NCI-H82 (cell line): ENCODE results near the gene BCAS3.
"Not testable (repeated sequence)": the region's sequence is repeated elsewhere in the genome, so short reads cannot be mapped to it uniquely, and the experiment has no call there.

ENCODE experiments used
- DNase-seq: peaks from one replicate; lab custom pipeline; 2025; lab: John Stamatoyannopoulos, UW

The BCAS3 gene

DNA sequence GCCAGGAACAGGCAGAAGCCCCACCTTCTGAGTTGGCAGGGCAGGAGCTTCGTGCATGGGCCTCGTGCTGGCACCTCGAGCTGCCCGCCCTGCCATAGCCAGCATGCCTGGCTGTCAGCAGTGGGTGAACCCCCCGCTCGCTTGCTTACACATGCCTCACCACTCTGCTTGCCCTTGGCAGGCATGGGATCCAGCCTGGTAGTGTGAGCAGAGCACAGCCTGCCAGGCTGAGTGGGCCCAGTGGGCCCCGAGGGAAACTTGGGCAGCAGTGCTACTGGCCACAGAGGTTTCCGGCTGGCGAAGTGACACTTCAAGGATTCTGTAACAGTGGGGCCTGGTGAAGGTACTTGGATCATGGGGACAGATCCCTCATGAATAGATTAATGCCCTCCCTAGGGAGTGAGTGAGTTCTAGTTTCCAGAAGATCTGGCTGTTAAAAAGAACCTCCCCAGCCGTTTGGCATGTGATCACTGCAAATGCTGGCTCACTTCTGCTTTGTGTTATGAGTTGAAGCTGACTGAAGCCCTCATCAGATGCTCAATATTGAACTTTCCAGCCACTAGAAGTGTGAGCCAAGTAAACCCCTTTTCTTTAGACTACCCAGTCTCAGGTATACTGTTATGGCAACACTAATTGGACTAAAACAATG is 114.7 kb downstream of the BCAS3 start:
- DNase-seq, result peak; percentile 63

GRCh38 chr17:60798576-60798975 is 120.9 kb downstream of the BCAS3 start:
- no peak for DNase-seq

- DNase-seq, result no peak
Measured at GRCh38 chr17:60802377-60802776, 124.7 kb downstream of the BCAS3 start.

- no peak for DNase-seq
Measured at GRCh38 chr17:60803059-60803458, 125.4 kb downstream of the BCAS3 start.

GRCh38 chr17:60804831-60805230 is 127.2 kb downstream of the BCAS3 start:
- no peak for DNase-seq

DNA sequence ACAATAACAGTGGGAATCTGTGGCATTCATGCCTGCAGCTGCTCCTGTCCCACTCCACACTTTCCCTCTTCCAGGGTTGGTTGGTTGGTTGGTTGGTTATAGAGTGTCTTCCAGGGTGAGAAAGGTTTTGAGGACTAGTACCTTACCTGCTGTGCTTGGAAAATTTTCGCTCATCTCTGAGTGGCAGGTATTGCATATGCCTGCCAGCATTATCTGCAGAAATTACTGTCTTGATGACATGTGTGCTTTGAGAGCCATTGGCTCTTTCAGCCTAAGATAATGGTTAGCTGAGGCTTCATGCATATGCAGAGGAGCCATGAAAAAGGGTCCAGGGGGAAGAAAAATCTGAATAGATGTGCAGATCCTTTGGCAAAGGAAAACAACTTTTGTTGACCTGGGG is 131.8 kb downstream of the BCAS3 start:
- no peak for DNase-seq

DNA sequence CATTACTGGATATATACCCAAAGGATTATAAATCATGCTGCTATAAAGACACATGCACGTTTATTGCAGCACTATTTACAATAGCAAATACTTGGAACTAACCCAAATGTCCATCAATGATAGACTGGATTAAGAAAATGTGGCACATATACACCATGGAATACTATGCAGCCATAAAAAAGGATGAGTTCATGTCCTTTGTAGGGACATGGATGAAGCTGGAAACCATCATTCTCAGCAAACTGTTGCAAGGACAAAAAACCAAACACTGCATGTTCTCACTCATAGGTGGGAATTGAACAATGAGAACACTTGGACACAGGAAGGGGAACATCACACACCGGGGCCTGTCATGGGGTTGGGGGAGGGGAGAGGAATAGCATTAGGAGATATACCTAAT is 137.3 kb downstream of the BCAS3 start:
- DNase-seq, result not testable (repeated sequence)

DNA sequence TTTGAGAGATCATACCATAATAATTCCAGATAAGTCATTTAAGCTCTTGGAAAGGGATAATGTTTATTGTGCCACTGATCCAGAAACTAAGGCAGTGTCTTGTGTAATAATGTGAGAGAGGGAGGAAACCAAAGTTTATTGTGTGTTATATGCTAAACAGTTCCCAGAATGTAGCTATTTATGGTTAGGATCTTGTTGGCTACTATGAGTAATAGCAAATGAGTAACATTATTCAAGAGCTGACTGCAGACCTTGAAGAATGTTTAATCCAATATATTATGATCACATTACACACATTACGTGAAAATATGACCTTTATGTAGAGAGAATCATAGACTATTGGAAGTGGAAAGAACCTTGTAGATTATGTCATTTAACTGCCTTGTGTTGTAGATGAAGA is 139.5 kb downstream of the BCAS3 start:
- DNase-seq, result no peak

DNA sequence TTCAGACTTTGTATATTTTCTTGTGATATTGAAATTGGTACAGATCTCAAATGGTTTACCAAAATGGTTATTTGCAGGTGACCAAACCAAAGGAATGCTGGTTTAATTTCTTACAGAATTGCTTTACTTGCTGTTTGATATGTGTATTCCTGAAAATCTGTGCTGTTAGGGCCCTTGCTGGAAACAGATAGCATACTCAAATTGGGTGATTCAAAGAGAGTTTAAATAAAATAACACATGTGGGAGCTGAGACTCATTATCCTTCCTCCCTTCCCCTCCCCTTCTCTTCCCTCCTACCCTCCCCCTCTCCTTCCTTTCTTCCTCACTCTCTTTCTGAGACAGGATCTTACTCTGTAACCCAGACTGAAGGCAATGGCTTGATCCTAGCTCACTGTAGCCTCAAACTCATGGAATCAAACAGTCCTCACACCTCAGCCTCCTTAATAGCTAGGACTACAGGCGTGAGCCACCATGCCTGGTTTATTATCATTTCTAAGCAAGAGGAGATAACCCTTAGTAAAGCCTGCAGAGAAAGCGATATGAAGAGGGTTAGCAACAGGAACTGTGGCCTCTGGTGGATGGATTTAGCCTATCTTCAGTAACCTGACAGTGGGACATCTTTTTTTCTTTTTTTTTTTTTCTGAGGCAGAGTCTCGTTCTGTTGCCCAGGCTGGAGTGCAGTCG is 141.9 kb downstream of the BCAS3 start:
- peak; percentile 36 for DNase-seq

DNA sequence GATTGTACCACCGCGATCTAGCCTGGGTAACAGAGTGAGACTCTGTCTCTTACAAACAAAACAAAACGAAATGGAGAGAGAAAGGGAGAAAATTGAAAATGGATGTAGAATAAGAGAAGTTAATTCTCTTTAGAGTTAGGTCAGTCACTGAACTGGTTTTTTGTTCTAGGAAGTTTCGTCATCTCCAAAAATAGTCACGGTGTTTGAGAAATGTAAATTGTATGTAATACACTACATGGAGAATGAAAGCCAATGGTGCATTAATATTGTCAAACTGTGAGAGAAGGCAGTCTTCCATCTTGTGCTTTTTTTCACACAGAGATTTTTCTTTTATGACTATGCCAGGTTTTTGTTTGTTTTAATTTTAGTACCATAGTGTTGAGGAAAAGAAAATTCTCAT is 145.9 kb downstream of the BCAS3 start:
- DNase-seq, result no peak

GRCh38 chr17:60825351-60825750 is 147.7 kb downstream of the BCAS3 start:
- DNase-seq, result no peak

DNA sequence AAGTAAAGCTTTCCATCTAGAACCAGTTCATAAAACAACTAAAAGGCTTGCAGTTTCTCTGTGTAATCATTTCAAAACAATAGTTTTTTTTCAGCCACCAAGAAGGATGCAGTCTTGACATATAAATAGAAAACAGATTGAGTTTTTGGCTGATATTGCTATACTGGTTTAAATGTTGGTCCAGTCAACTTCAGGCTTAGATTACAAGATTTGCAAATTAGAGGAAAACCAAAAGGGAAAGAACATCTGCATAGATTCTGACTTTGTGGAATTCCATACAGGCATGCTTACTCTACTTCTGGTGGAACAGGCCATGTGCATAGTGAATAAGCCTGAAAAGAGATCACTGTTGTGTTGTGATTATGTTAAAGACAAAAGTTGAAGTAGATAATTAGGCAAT is 150.3 kb downstream of the BCAS3 start:
- DNase-seq, result no peak

GRCh38 chr17:60832151-60832585 is 154.5 kb downstream of the BCAS3 start:
- peak; percentile 9 for DNase-seq

GRCh38 chr17:60832631-60833030 is 155.0 kb downstream of the BCAS3 start:
- DNase-seq, result no peak

DNA sequence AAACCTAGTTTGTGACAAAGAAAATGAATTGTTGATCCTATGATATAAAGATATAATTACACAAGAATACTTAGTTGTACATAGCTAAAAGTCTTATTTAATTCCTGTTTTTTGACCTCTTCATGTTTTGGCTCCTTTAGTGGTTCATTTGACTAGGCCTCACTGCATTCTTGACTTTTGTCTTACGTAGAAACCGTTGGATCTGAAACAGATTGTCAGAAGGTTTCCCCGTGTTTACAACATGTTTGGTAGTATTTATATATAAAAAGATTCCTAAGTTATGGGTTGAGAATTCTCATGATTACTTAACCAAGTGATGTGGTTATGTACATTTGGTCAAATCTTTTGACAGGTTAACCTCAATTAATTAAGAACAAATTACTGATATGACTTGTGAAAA is 162.8 kb downstream of the BCAS3 start:
- no peak for DNase-seq

- no peak for DNase-seq
Measured at GRCh38 chr17:60845012-60845411, 167.4 kb downstream of the BCAS3 start.

DNA sequence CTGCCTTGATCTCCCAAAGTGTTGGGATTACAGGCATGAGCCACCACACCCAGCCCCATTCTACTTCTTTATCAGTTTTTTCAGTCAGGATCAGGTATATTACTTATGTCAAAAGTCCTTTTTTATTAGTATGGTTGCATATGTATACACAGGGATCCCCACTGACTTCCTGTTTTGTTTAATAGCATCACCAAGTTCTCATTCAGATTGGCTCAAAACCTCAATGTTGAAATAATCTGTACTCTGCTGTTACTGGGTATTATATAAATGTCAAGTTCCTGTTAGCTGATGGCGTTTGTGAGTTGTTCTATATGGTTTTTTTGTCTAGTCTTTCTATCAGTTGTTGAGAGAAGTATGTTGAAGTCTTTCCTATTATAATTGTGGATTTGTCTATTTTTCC is 168.5 kb downstream of the BCAS3 start:
- DNase-seq, result no peak

GRCh38 chr17:60851181-60851580 is 173.5 kb downstream of the BCAS3 start:
- DNase-seq, result no peak

- DNase-seq, result no peak
Measured at GRCh38 chr17:60857556-60858080, 180.0 kb downstream of the BCAS3 start.

GRCh38 chr17:60862482-60862881 is 184.8 kb downstream of the BCAS3 start:
- no peak for DNase-seq

- peak; percentile 44 for DNase-seq
Measured at GRCh38 chr17:60863892-60864707, 186.4 kb downstream of the BCAS3 start.

DNA sequence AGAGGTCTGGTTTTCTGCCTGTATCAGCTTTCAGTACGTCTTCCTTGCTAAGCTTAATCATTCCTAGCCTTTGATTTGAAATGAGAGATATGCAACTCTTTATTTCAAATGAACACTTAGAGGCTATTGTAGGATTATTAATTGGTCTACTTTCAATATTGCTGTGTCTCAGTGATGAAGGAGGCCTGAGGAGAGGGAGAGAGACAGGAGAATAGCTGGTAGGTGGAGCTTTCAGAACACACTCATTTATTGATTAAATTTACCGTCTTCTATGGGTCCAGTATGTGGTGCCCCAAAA is 187.0 kb downstream of the BCAS3 start:
- DNase-seq, result no peak

DNA sequence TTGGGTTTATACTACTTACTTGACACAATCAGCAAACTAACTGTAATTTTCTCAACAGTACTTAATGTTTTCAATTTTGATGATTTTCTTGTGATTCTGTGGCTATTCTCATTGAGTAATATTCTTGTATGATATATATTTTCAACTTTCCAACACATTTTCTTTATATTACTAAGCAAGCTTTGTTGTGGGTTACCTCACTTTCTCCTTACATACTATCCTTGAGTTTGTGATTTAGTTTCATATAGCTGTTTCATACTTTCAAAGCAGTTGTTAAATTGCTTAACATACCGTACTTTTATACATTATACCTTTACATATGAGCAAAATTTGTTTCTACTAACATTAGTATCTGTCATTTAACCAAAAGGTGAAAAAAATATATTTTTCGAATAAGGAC is 197.1 kb downstream of the BCAS3 start:
- DNase-seq, result no peak
